ENCODE data around the gene ATP23. TPM values are rescaled to one million over a fixed set of nuclear protein-coding genes. Genes with fewer than 3 reads are reported as not detected.

The ATP23 gene
- total and polyA plus RNA-seq, 4 donors, result 2.8 to 7.1 (median 4.5) TPM

DNA sequence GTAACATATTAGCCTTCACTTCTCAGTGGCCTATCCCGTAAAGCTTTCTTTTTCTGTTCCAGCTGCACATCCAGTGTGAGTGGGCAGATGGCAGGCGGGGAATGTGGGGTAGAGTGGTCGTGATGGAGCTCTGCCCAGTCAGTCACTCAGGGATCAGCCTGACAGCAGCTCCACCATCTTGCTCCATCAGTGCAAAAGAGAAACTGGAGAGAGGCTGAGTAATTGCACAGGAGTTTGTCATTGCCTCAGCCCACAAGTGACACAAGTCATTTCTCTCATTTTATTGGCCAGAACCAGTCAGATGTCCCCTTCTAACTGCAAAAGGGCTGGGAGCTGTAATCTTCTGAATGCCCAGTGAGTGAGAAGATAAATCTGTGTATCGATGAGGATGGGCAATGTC lies 66.5 kb downstream of the ATP23 start:
- H3K4me3 ChIP-seq (ENCODE audit: low read depth in 1 of 3, low read length in 3 of 3), result no peak overlapping the region
- H3K27ac ChIP-seq (ENCODE audit: low read depth in 1 of 2, low read length in 2 of 2), result no peak overlapping the region
- no peak for DNase-seq (ENCODE audit: low spot score)
- no peaks in the 10 kb centered on the region for H3K9me3 ChIP-seq (ENCODE audit: control insufficient read depth in 4 of 4, low read length in 3 of 4)
- H3K27me3 ChIP-seq (ENCODE audit: control insufficient read depth in 4 of 4, insufficient read depth in 4 of 4, low read length in 3 of 4), result no peaks in the 10 kb centered on the region
- WGBS, result 74% methylated on average over 4 of the region's 4 CpGs
- TF ChIP-seq FOXA2 (IDR thresholded peaks at IDR 0.05), result no peak
- no peak for TF ChIP-seq GABPA (IDR thresholded peaks at IDR 0.05 in 1 of 2, conservative IDR thresholded peaks at IDR 0.05 in 1 of 2)
- no peak for TF ChIP-seq FOXA1 (IDR thresholded peaks at IDR 0.05)
- no peak overlapping the region for H3K9ac ChIP-seq (ENCODE audit: low read depth in 1 of 2, low read length in 2 of 2)
- H3K4me1 ChIP-seq (ENCODE audit: control insufficient read depth in 4 of 4, insufficient read depth in 4 of 4, low read length in 3 of 4), result no peaks in the 10 kb centered on the region
- no peaks in the 10 kb centered on the region for H3K36me3 ChIP-seq (ENCODE audit: control insufficient read depth in 4 of 4, insufficient read depth in 3 of 4, low read depth in 1 of 4, low read length in 3 of 4)

DNA sequence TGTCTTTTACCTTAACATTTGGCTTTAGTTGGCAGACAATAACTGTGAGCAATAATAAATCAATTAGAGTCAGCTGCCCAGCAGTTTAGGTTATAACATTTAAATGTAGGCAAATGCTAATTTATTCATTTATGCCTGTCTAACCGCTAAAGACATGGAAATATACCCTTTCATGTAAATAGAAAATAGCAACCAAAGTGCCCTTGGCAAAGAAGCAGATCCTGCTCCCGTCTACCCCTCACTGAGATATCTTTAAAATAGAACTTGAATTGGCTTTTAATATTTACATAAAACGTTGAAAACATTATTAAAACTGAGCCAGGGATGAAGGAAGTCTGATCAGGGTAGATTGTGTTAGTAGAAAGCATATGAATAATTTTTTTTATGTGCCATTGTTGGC lies 67.3 kb downstream of the ATP23 start:
- DNase-seq (ENCODE audit: low spot score), result no peak
- Histone ChIP-seq H3K9ac (ENCODE audit: low read depth in 1 of 2, low read length in 2 of 2) (no peak overlapping the region), H3K27me3 (ENCODE audit: control insufficient read depth in 4 of 4, insufficient read depth in 4 of 4, low read length in 3 of 4) (no peaks in the 10 kb centered on the region), H3K4me1 (ENCODE audit: control insufficient read depth in 4 of 4, insufficient read depth in 4 of 4, low read length in 3 of 4) (no peaks in the 10 kb centered on the region), H3K27ac (ENCODE audit: low read depth in 1 of 2, low read length in 2 of 2) (no peak overlapping the region), H3K4me3 (ENCODE audit: low read depth in 1 of 3, low read length in 3 of 3) (no peak overlapping the region), H3K9me3 (ENCODE audit: control insufficient read depth in 4 of 4, low read length in 3 of 4) (no peaks in the 10 kb centered on the region), H3K36me3 (ENCODE audit: control insufficient read depth in 4 of 4, insufficient read depth in 3 of 4, low read depth in 1 of 4, low read length in 3 of 4) (no peaks in the 10 kb centered on the region)
- TF ChIP-seq NR2F2 (IDR thresholded peaks at IDR 0.05) (no peak), HNF4G (IDR thresholded peaks at IDR 0.05) (no peak), GABPA (IDR thresholded peaks at IDR 0.05 in 1 of 2, conservative IDR thresholded peaks at IDR 0.05 in 1 of 2) (no peak), YY1 (IDR thresholded peaks at IDR 0.05) (no peak), EGR1 (IDR thresholded peaks at IDR 0.05; ENCODE audit: low read depth in 2 of 2) (no peak)
- TF ChIP-seq, protein P1, sequence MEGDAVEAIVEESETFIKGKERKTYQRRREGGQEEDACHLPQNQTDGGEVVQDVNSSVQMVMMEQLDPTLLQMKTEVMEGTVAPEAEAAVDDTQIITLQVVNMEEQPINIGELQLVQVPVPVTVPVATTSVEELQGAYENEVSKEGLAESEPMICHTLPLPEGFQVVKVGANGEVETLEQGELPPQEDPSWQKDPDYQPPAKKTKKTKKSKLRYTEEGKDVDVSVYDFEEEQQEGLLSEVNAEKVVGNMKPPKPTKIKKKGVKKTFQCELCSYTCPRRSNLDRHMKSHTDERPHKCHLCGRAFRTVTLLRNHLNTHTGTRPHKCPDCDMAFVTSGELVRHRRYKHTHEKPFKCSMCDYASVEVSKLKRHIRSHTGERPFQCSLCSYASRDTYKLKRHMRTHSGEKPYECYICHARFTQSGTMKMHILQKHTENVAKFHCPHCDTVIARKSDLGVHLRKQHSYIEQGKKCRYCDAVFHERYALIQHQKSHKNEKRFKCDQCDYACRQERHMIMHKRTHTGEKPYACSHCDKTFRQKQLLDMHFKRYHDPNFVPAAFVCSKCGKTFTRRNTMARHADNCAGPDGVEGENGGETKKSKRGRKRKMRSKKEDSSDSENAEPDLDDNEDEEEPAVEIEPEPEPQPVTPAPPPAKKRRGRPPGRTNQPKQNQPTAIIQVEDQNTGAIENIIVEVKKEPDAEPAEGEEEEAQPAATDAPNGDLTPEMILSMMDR (IDR thresholded peaks at IDR 0.05; ENCODE audit: low read depth, low read length, missing input control), result no peak
- WGBS, result 34% methylated on average over 3 of the region's 3 CpGs

Other genes with a start within 250 kb of the ATP23 start
- 100 to 1,000 TPM; 136 to 357 TPM for gene OS9, start 247.4 kb upstream of the ATP23 start, total RNA-seq
- gene OS9, start 247.4 kb upstream of the ATP23 start, polyA plus RNA-seq, result 100 to 1,000 TPM; 153 to 280 TPM
- 1 to 10 TPM; 1.0 to 1.7 TPM for gene AGAP2, start 202.8 kb upstream of the ATP23 start, total RNA-seq
- gene AGAP2, start 202.8 kb upstream of the ATP23 start, polyA plus RNA-seq, result under 1 TPM; 0.18 to 0.28 TPM
- 10 to 100 TPM; 26.9 to 39.4 TPM for gene TSPAN31, start 196.5 kb upstream of the ATP23 start, total RNA-seq
- gene TSPAN31, start 196.5 kb upstream of the ATP23 start, polyA plus RNA-seq, result 10 to 100 TPM; 16.9 to 22.3 TPM
- gene CDK4, start 189.3 kb upstream of the ATP23 start, total RNA-seq, result 10 to 100 TPM; 28.1 to 69.1 TPM
- gene CDK4, start 189.3 kb upstream of the ATP23 start, polyA plus RNA-seq, result 10 to 100 TPM; 36.6 to 39.9 TPM
- gene MARCHF9, start 186.5 kb upstream of the ATP23 start, total RNA-seq, result 1 to 10 TPM; 1.9 to 2.4 TPM
- gene MARCHF9, start 186.5 kb upstream of the ATP23 start, polyA plus RNA-seq, result 1 to 10 TPM; 1.1 to 3.0 TPM
- gene CYP27B1, start 174.5 kb upstream of the ATP23 start, total RNA-seq, result 1 to 10 TPM in 1 of 2 donors, under 1 TPM in 1; 0.05 to 1.6 TPM
- gene CYP27B1, start 174.5 kb upstream of the ATP23 start, polyA plus RNA-seq, result under 1 TPM; 0.06 to 0.28 TPM
- 1 to 10 TPM; 2.8 to 3.8 TPM for gene METTL1, start 169.5 kb upstream of the ATP23 start, total RNA-seq
- gene METTL1, start 169.5 kb upstream of the ATP23 start, polyA plus RNA-seq, result 10 to 100 TPM; 10.3 to 11.2 TPM
- gene EEF1AKMT3, start 169.0 kb upstream of the ATP23 start, total RNA-seq, result 1 to 10 TPM; 2.2 to 6.4 TPM
- 1 to 10 TPM; 1.5 to 2.0 TPM for gene EEF1AKMT3, start 169.0 kb upstream of the ATP23 start, polyA plus RNA-seq
- 10 to 100 TPM; 14.6 to 18.1 TPM for gene TSFM, start 158.8 kb upstream of the ATP23 start, total RNA-seq
- gene TSFM, start 158.8 kb upstream of the ATP23 start, polyA plus RNA-seq, result 10 to 100 TPM; 58.2 to 60.5 TPM
- gene AVIL, start 122.8 kb upstream of the ATP23 start, total RNA-seq, result 1 to 10 TPM; 1.3 to 6.4 TPM
- gene AVIL, start 122.8 kb upstream of the ATP23 start, polyA plus RNA-seq, result 1 to 10 TPM in 1 of 2 donors, under 1 TPM in 1; 0.48 to 1.8 TPM
- 10 to 100 TPM; 38.6 to 60.9 TPM for gene CTDSP2, start 94.8 kb upstream of the ATP23 start, total RNA-seq
- 10 to 100 TPM; 20.1 to 48.9 TPM for gene CTDSP2, start 94.8 kb upstream of the ATP23 start, polyA plus RNA-seq